Activated T-cell treated with anti-CD3 and anti-CD28 coated beads, Interleukin-2, amount 50 U/mL, for 4 hours (primary cell): ENCODE results near the gene TP53AIP1. TPM values are rescaled to one million over a fixed set of nuclear protein-coding genes. Genes with fewer than 3 reads are reported as not detected.

Experiments
- ATAC-seq, 2 donors: fragments of 200-7000 bp; cut with Tn5 transposase; one replicate each; pipeline ENCODE4 v1.10.0; 2021
- DNase-seq: peaks from one replicate; pipeline ENCODE4 v3.0.0-alpha.2; 2020
- H3K27me3 Mint-ChIP-seq: one replicate; pipeline ENCODE4 v1.8.0; 2021; ENCODE audit warnings: low read depth, mixed read lengths
- H3K36me3 Mint-ChIP-seq: one replicate; pipeline ENCODE4 v1.8.0; 2022; ENCODE audit warnings: mixed read lengths; ENCODE audit not compliant: insufficient read depth
- H3K4me1 Mint-ChIP-seq: one replicate; pipeline ENCODE4 v1.8.0; 2021; ENCODE audit warnings: low read depth, mixed read lengths
- H3K4me3 Mint-ChIP-seq: one replicate; pipeline ENCODE4 v1.8.0; 2021; ENCODE audit warnings: mild to moderate bottlenecking, moderate library complexity, mixed read lengths
- H3K9me3 Mint-ChIP-seq: one replicate; pipeline ENCODE4 v1.8.0; 2021; ENCODE audit warnings: mixed read lengths
- total RNA-seq, 3 donors: library from RNA; stranded (reverse); gene quantifications; one replicate each; pipeline ENCODE4 v1.2.1, GENCODE V29; 2021

TP53AIP1 gene
- total RNA-seq, 3 donors from 2014 or later = not detected

GRCh38 chr11:128889657-128890213, 52.9 kb downstream of the TP53AIP1 start:
- H3K4me3 Mint-ChIP-seq = no peak overlapping the region
- ATAC-seq (no peak), DNase-seq (no peak)
- no peaks in the 10 kb centered on the region for H3K36me3 Mint-ChIP-seq
- H3K4me1 Mint-ChIP-seq = peaks cover 7% of the 10 kb centered on the region
- H3K27me3 Mint-ChIP-seq = peaks cover 52% of the 10 kb centered on the region
- H3K9me3 Mint-ChIP-seq = no peaks in the 10 kb centered on the region

- no peaks in the 10 kb centered on the region for H3K9me3 Mint-ChIP-seq
- DNase-seq (no peak), ATAC-seq (no peak)
- H3K4me3 Mint-ChIP-seq = no peak overlapping the region
- H3K4me1 Mint-ChIP-seq = peaks cover 7% of the 10 kb centered on the region
- H3K27me3 Mint-ChIP-seq = peaks cover 57% of the 10 kb centered on the region
- H3K36me3 Mint-ChIP-seq = no peaks in the 10 kb centered on the region
Measured at GRCh38 chr11:128888034-128888985, 54.4 kb downstream of the TP53AIP1 start.

- H3K36me3 Mint-ChIP-seq = no peaks in the 10 kb centered on the region
- H3K9me3 Mint-ChIP-seq = no peaks in the 10 kb centered on the region
- DNase-seq (no peak), ATAC-seq (no peak)
- peaks cover 6% of the 10 kb centered on the region for H3K4me1 Mint-ChIP-seq
- peaks cover 63% of the 10 kb centered on the region for H3K27me3 Mint-ChIP-seq
- no peak overlapping the region for H3K4me3 Mint-ChIP-seq
Measured at GRCh38 chr11:128886406-128887124, 56.1 kb downstream of the TP53AIP1 start.

Other genes with a start within 250 kb of the TP53AIP1 start
- gene FLI1, start 248.8 kb downstream of the TP53AIP1 start, total RNA-seq = 10 to 100 TPM; 18.1 to 22.7 (median 21.7) TPM
- not detected for gene KCNJ1, start 75.6 kb downstream of the TP53AIP1 start, total RNA-seq
- gene KCNJ5, start 51.5 kb downstream of the TP53AIP1 start, total RNA-seq = not detected
- 1 to 10 TPM; 2.2 to 4.2 (median 3.2) TPM for gene ARHGAP32, start 249.5 kb upstream of the TP53AIP1 start, total RNA-seq